HG02798 (cell line): ENCODE measurements around the gene FICD.
"Not testable (repeated sequence)": the region's sequence is repeated elsewhere in the genome, so short reads cannot be mapped to it uniquely, and the experiment has no call there.

Source experiments
- ATAC-seq: cut with Tn5 transposase; IDR thresholded peaks from one replicate; pipeline ENCODE4 v1.9.1; 2021; ENCODE audit warnings: mild to moderate bottlenecking; ENCODE audit not compliant: unreplicated experiment, poor library complexity

The FICD gene

GRCh38 chr12:108527166-108527496 lies 12.1 kb downstream of the FICD start:
- no peak for ATAC-seq

- no peak for ATAC-seq
Measured at GRCh38 chr12:108530161-108530560, 15.1 kb downstream of the FICD start.

GRCh38 chr12:108531929-108532848 lies 17.1 kb downstream of the FICD start:
- ATAC-seq, result no peak

- ATAC-seq, result no peak
Measured at GRCh38 chr12:108538146-108538545, 23.1 kb downstream of the FICD start.

GRCh38 chr12:108538616-108539195 lies 23.6 kb downstream of the FICD start:
- no peak for ATAC-seq

- no peak for ATAC-seq
Measured at GRCh38 chr12:108542320-108542719, 27.2 kb downstream of the FICD start.

GRCh38 chr12:108543652-108544051 lies 28.6 kb downstream of the FICD start:
- no peak for ATAC-seq

GRCh38 chr12:108547686-108548085 lies 32.6 kb downstream of the FICD start:
- ATAC-seq, result no peak

- peak; percentile 34 for ATAC-seq
Measured at GRCh38 chr12:108548954-108549521, 34.0 kb downstream of the FICD start.

- no peak for ATAC-seq
Measured at GRCh38 chr12:108551535-108551934, 36.5 kb downstream of the FICD start.

- no peak for ATAC-seq
Measured at GRCh38 chr12:108553799-108554198, 38.7 kb downstream of the FICD start.

GRCh38 chr12:108555383-108555782 lies 40.3 kb downstream of the FICD start:
- ATAC-seq, result not testable (repeated sequence)

GRCh38 chr12:108559007-108559655 lies 44.1 kb downstream of the FICD start:
- no peak for ATAC-seq

- ATAC-seq, result no peak
Measured at GRCh38 chr12:108559748-108560147, 44.7 kb downstream of the FICD start.

GRCh38 chr12:108560321-108560721 lies 45.2 kb downstream of the FICD start:
- no peak for ATAC-seq

- peak; percentile 41 for ATAC-seq
Measured at GRCh38 chr12:108560752-108561719, 46.0 kb downstream of the FICD start, which contains the start of gene SART3. TSS of gene SART3 (minus strand) at chr12:108561173. CDS start at chr12:108561154, 19 bp downstream.

GRCh38 chr12:108561852-108562347 lies 46.8 kb downstream of the FICD start:
- ATAC-seq, result no peak

- ATAC-seq, result peak; percentile 76
Measured at GRCh38 chr12:108562348-108563135, 47.5 kb downstream of the FICD start, which contains the start of gene ISCU. TSS of gene ISCU (plus strand) at chr12:108562596. CDS start at chr12:108562623, 27 bp downstream.
